ENCODE data around the gene ZNF680.
"Not testable (repeated sequence)": the region's sequence is repeated elsewhere in the genome, so short reads cannot be mapped to it uniquely, and the experiment has no call there.

Gene ZNF680

DNA sequence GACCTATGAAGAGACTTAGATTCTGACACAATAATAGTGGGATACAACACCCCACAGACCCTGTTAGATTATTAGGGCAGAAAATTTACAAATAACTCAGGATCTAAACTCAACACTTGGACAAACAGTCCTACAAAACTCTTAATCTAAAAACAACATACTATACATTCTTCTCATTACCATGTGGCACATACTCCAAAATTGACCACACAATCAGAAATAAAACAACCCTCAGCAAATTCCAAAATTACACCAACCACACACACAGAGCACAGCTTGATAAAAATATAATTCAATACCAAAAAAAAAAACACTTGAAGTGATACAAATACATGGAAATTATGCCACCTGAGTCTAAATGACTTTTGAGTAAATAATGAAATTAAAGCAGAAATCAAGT is 7.8 kb downstream of the ZNF680 start:
- DNase-seq: no peak

DNA sequence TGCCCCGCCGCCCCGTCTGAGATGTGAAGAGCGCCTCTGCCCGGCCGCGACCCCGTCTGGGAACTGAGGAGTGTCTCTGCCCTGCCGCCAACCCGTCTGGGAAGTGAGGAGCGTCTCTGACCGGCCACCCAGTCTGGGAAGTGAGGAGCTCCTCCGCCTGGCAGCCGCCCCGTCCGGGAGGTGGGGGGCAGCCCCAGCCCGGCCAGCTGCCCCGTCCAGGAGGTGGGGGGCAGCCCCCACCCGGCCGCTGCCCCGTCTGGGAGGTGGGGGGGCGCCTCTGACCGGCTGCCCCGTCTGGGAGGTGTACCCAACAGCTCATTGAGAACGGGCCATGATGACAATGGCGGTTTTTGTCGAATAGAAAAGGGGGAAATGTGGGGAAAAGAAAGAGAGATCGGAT is 8.7 kb downstream of the ZNF680 start:
- not testable (repeated sequence) for DNase-seq

DNA sequence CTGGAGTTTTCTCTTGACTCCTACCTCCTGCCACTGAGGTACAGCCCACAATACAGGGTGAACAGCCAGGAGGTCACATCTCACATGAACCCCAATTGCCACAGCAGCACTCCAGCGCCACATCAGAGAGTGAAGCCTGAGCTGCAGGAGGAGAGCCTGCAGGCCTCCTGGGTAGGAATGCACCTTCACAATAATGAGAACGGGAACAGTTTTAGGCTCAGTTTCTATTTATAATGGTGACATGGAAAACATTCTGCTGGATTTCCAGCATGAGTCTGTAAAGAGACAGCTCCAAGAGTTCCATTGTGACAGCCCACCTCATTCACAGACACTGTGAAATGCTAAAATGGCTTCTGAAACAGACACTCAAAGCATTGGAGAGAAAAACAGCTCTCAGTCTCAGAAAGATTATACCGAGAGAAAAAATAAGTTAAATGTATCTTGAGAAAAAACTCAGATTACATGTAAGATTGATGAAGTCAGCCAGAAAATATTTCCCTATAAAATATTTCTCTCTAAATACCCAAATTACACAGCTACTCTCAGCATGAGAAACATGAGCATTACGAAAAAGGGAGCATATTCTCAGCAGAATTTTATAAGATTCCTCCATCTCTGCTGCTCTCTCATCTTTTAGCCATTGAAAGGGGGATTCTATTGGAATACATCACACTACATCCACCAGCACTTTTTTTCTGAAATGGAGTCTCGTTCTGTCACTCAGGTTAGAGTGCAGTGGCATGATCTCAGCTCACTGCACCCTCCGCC is 11.3 kb downstream of the ZNF680 start:
- DNase-seq: no peak

DNA sequence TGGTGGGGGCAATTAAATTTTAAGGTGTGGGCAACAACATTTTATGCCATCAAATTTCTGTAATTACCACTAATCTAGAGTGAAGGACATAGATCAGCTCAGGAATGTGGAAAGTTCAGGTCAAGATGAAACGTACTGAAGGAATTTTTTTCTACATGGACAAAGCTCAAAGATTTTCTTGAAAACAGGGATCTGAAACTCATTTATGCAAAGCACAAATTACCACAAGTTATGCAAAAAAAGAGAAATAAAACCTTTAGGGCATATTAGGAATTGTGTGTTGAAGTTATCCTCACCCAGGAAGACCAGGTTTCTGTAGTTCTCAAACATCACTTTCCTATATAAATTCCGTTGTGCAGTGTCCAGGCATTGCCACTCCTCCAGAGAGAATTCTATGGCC is 18.9 kb downstream of the ZNF680 start:
- no peak for DNase-seq

DNA sequence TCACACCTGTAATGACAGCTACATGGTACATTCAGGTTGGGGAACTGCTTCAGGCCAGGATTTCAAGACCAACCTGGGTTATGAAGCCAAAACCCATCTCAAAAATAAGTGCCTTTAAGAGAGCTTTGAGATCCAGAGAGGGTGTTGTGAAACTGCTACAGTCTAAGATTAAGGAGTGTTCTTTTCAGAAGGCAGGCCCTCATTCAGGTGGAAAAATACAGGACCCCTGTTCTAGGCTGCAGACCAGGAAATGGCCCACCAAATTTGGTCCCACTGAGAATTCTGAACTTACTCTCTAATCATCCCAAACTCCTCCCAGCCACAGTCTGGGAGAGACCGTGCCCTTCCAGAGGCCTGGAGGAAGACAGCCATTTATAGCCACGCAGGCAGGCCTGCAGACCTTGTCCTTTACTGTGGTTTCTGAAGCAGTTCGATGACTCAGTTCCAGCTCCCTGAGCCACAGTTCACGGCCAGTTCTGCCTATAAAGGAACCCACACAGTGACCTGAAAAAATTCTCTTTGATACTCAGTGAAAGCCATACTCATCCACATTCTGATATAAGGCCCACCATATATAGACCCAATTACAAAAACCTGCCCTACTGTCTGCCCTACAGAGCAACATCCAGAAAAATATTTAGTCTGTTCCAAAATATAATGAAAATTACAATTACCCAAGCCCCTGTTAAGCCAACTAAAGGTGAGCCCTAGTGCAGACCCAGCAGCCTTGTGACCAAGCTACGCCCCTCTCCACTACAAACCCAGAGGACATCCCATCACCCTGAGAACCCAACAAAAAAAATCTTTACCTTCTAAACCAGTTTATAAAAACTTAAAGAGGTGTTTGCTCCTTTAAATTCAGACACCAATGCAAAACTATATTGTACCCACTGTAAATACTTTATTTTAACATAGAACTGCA is 21.2 kb downstream of the ZNF680 start:
- no peak for DNase-seq

DNA sequence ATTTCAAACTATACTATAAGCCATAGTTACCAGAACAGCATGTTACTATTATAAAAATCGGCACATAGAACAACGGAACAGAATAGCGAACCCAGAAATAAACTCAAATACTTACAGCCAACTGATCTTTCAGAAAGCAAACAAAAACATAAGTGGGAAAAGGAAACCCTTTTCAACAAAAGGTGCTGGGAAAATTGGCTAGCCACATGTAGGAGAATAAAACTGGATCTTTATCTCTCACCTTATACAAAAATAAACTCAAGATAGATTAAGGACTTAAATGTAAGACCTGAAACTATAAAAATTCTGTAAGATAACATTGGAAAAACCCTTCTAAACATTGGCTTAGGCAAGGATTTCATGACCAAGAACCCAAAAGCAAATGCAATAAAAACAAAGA is 29.1 kb downstream of the ZNF680 start:
- DNase-seq: no peak

DNA sequence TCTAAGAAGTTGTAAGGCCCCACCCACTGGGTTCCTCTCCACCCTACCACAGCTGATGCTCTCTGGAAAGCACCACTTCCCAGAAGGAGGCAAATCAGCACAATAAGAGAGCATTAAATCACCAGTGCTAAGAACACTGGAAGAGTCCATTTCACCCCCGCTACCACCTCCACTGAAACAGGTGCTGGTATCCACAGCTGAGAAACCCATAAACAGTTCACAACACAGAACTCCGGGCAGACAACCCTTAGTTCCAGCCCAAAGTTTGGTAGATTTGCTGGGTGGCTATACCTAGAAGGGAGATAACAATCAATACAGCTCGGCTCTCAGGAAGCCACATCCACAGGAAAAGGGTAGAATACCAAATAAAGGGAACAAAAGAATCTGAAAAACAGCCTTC is 34.1 kb downstream of the ZNF680 start:
- no peak for DNase-seq

DNA sequence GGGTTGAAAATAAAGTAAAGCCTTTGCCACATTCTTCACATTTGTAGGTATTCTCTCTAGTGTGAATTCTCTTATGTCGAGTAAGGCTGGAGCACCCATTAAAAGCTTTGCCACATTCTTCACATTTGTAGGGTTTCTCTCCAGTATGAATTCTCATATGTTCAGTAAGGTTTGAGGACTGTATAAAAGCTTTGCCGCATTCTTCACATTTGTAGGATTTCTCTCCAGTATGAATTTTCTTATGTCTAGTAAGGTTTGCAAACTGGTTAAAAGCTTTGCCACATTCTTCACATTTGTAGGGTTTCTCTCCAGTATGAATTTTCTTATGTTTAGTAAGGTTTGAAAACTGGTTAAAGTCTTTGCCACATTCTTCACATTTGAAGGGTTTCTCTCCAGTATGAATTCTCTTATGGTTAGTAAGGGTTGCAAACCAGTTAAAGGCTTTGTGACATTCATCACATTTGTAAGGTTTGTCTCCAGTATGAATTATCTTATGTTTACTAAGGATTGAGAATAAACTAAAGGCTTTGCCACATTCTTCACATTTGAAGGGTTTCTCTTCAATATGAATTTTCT is 41.4 kb downstream of the ZNF680 start:
- no peak for DNase-seq

DNA sequence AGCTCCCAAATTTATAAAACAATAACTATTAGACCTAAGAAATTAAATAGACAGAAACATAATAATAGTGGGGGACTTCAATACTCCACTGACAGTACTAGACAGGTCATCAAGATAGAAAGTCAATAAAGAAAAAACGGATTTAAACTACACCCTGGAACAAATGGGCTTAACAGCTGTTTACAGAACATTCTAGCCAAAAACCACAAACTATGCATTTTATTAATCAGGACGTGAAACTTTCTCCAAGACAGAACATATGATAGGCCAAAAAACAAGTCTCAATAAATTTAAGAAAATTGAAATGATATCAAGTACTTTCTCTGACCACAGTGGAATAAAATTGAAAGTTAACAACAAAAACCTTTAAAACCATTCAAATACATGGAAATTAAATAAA is 46.4 kb downstream of the ZNF680 start:
- DNase-seq: no peak

DNA sequence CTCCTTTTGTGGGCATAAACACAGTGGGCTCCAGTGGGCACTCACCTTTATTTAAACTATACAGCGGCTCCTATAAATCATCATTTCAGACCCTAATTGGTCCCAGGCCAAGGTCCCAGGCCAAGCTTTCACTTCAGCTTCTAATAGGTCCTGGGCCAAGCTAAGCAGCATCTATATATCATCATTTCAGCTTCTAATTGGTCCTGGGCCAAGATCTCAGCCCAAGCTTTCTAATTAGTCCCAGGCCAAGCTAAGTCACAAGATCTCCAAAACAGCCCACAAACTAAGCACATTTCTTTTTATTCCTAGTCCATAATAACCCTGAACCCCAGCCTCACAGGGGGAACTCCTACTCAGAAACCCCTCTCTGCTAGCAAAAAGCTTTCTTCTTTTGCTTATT is 47.1 kb downstream of the ZNF680 start:
- DNase-seq: no peak

DNA sequence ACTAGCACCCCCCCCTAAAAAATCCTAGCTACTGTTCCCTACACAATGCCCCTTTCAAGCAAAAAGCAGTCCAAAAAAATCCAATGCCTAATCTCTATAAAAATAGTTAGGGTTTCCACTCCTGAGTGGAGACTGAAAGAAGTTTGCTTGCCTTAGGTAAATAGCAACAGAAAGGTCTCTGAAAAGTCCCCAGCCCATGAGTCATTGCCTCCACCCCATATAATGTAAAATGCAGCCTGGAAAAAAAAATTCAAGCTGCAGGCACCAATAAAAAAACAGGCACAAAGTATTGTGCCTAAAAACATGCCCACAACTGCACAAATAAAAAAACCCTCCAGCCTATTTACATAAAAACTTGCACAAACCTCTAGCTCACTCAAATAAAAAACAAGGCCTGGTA is 47.5 kb downstream of the ZNF680 start:
- DNase-seq: no peak

DNA sequence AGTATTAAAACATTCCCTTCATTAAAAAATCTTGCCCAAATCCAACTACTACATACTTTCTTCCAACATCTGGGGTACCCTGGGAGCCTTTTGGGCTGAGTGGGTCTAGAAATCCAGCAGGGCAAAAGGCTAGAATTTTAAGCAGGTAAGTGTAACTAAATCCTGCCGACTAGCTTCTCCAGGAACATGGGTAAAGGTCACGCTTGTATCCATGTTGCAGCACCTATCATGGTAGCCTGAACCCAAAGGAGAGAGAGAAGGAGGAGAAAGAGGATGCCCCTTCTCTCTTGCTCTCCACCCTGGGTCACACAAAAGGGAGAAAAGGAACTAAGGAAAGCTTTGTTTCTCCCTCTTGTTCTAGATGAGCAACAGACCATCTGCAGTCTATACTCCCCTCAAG is 53.3 kb downstream of the ZNF680 start:
- DNase-seq: no peak

DNA sequence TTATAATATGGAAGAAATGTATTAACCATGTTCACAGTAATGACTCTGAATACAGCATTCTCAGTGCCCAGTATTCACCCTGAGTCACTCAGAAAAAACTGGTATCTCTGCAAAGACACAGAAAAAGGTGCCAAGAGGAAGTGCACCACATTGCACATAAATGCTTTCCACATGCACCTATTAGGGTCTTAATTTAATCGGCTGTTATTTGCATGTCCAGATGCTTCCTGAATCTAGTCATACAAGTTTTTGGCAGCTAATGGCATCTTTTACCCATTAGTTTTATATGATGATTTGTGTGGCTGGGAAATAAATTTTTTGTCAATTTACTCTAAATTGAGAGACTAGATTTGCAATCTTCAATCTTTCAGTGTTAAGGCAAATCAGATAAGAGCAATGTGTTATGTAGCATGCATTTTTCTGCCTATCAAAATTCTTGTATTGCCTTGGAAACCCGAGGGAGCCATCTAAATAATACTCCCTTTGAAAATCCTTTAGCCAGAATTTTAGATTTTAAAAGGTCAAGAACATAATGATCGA is 58.2 kb downstream of the ZNF680 start:
- DNase-seq: no peak

DNA sequence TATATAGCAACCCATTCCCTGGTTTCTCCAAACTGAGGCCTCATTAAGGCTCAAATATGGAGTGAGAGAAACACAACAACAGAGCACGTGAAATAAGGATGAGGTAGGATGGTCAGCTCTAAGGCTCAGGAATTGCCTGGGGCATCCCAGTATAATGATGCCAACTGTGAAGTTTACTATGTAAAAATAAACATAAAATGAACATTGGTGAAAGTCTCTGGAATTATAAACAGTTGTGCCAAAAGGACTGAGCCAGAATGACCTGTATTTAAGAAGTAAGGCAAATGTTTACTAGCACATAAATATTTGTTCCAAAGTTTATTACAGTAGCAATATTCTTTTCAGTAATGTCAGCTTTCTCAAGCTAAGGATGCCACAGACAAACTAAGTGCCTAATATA is 64.6 kb downstream of the ZNF680 start:
- no peak for DNase-seq

DNA sequence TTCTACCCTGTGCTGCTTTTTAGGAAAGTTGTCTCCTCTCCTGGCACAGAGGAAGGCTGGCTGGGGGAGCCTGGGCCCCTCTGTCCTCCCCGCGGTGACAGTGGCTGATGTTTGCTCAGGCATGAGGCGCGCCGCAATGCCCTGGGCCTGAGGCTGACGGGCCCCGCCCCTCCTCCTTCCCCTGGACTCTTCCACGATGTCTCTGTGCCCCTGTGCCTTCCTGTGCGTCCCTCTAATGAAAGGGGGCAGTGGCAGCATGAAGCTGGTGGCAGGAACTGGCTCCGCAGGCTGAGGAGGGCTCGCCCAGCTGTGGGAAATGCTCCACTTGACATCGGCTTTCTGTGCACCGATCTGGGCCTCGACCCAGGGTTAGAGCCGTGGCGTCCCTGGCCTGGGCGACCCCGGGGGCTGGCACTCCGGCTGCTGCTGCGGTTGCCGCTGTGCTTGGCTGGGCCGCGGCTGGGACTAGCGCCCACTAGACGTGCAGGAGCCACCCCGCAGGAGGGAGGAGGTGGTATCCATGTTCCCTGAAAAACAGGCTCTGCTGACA is 67.9 kb downstream of the ZNF680 start:
- DNase-seq: no peak

DNA sequence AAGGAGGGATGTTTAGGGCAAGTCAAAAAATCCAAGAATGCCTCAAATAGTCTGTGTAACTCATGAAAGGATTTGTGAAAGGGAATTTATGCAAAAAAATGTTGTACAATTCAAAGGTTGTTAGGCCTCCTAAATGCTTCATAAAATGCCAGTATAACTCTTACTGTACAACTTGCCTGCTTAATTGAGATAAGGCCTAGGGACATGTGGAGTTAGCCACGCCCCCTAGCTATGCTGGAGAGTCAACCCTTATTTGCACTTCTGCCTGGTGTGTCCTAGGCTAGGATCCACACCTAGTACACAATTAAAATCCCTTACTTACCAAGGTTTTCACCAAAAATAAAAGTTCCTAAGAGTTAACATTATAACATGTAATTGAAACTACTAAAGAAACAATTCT is 77.2 kb downstream of the ZNF680 start:
- DNase-seq: no peak
